NB4 (cell line): Measurements from ENCODE around the gene TEX13C.

Source experiments
- POLR2A ChIP-seq: IDR thresholded peaks from 2 replicates; pipeline ENCODE4 v1.6.1; 2011; ENCODE audit warnings: mild to moderate bottlenecking; ENCODE audit not compliant: insufficient read length; ENCODE audit errors: extremely low read depth
- TF ChIP-seq, protein P1 (sequence below): IDR thresholded peaks from one replicate; pipeline ENCODE4 v1.5.1; 2012; ENCODE audit warnings: low read depth, low read length

- TF ChIP-seq, protein P1, sequence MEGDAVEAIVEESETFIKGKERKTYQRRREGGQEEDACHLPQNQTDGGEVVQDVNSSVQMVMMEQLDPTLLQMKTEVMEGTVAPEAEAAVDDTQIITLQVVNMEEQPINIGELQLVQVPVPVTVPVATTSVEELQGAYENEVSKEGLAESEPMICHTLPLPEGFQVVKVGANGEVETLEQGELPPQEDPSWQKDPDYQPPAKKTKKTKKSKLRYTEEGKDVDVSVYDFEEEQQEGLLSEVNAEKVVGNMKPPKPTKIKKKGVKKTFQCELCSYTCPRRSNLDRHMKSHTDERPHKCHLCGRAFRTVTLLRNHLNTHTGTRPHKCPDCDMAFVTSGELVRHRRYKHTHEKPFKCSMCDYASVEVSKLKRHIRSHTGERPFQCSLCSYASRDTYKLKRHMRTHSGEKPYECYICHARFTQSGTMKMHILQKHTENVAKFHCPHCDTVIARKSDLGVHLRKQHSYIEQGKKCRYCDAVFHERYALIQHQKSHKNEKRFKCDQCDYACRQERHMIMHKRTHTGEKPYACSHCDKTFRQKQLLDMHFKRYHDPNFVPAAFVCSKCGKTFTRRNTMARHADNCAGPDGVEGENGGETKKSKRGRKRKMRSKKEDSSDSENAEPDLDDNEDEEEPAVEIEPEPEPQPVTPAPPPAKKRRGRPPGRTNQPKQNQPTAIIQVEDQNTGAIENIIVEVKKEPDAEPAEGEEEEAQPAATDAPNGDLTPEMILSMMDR, result no peak
- no peak for TF ChIP-seq POLR2A
Measured at GRCh38 chrX:125298871-125299270, 20.8 kb upstream of the TEX13C start.
